Midbrain (tissue), 1 donor: ENCODE data around the gene SH2D3A.
A peak's percentile ranks its signal among the peaks of the same experiment; 100 is the strongest.

Experiments
- DNase-seq: peaks from one replicate; lab custom pipeline; 2025; lab: John Stamatoyannopoulos, UW

Gene SH2D3A

GRCh38 chr19:6736917-6737283 lies 30.3 kb downstream of the SH2D3A start:
- peak; percentile 47 for DNase-seq

- DNase-seq: peak; percentile 51
These were observed 30.9 kb downstream of the SH2D3A start for GRCh38 chr19:6736169-6736916.

- DNase-seq: no peak
These were observed 31.9 kb downstream of the SH2D3A start for GRCh38 chr19:6735181-6735911.

- no peak for DNase-seq
These were observed 33.0 kb downstream of the SH2D3A start for GRCh38 chr19:6734096-6734696.

- no peak for DNase-seq
These were observed 33.7 kb downstream of the SH2D3A start for GRCh38 chr19:6733338-6734095.

GRCh38 chr19:6732803-6733337 lies 34.4 kb downstream of the SH2D3A start:
- DNase-seq: no peak

GRCh38 chr19:6731822-6732221 lies 35.4 kb downstream of the SH2D3A start:
- DNase-seq: no peak

- no peak for DNase-seq
These were observed 36.1 kb downstream of the SH2D3A start for GRCh38 chr19:6730941-6731670.

GRCh38 chr19:6730153-6730804 lies 37.0 kb downstream of the SH2D3A start:
- DNase-seq: peak; percentile 28

- no peak for DNase-seq
These were observed 37.6 kb downstream of the SH2D3A start for GRCh38 chr19:6729573-6730152.

- DNase-seq: peak; percentile 35
These were observed 38.9 kb downstream of the SH2D3A start for GRCh38 chr19:6728346-6728745.

GRCh38 chr19:6725513-6726231 lies 41.6 kb downstream of the SH2D3A start:
- no peak for DNase-seq

- no peak for DNase-seq
These were observed 42.4 kb downstream of the SH2D3A start for GRCh38 chr19:6724631-6725492.

- DNase-seq: peak; percentile 10
These were observed 43.5 kb downstream of the SH2D3A start for GRCh38 chr19:6723738-6724137.

- no peak for DNase-seq
These were observed 44.1 kb downstream of the SH2D3A start for GRCh38 chr19:6723108-6723618.

GRCh38 chr19:6721773-6722172 lies 45.5 kb downstream of the SH2D3A start:
- no peak for DNase-seq

- no peak for DNase-seq
These were observed 46.1 kb downstream of the SH2D3A start for GRCh38 chr19:6721138-6721474.

GRCh38 chr19:6720369-6721137 lies 46.7 kb downstream of the SH2D3A start, which contains the start of gene C3:
Gene C3, minus strand, starts transcription at chr19:6720650. Its CDS starts 61 bp downstream, at chr19:6720589.
- DNase-seq: peak; percentile 55
